Kidney (tissue), 14 donors: ENCODE data around the gene XKR7. TPM values are rescaled to one million over a fixed set of nuclear protein-coding genes. Genes with fewer than 3 reads are reported as not detected.
A peak's percentile ranks its signal among the peaks of the same experiment; 100 is the strongest.

Experiments used
- DNase-seq, 5 donors: peaks; one replicate each; pipeline ENCODE4 v3.0.0-alpha.2; 2013 to 2020
- FAIRE-seq: peaks from 2 replicates; lab custom pipeline; 2012; peaks lifted over from hg19 to GRCh38; lab: Jason Lieb, UNC
- H3K27ac ChIP-seq, 2 donors: one replicate each; pipeline ENCODE4 v1.7.0; 2013; ENCODE audit warnings: low read depth in 2 of 2, low read length in 2 of 2, inconsistent platforms in 1 of 2
- H3K27me3 ChIP-seq: one replicate; pipeline ENCODE4 v1.7.1; 2013; ENCODE audit warnings: low read length, inconsistent platforms; ENCODE audit not compliant: control insufficient read depth, insufficient read depth
- H3K36me3 ChIP-seq, 3 donors: one replicate each; pipeline versions ENCODE4 v1.7.0 to v1.7.1; 2013; ENCODE audit warnings: low read length in 3 of 3, control low read depth in 1 of 3, inconsistent platforms in 1 of 3; ENCODE audit not compliant: insufficient read depth in 3 of 3, control insufficient read depth in 2 of 3
- H3K4me1 ChIP-seq, 3 donors: one replicate each; pipeline versions ENCODE4 v1.7.0 to v1.7.1; 2013; ENCODE audit warnings: low read length in 3 of 3, inconsistent platforms in 1 of 3, low read depth in 1 of 3; ENCODE audit not compliant: control insufficient read depth in 2 of 3, insufficient read depth in 2 of 3
- H3K4me3 ChIP-seq, 3 donors: one replicate each; pipeline versions ENCODE4 v1.7.0 to v1.8.1; 2013; ENCODE audit warnings: low read length in 3 of 3, control low read depth in 1 of 3, inconsistent platforms in 1 of 3
- H3K9ac ChIP-seq, 3 donors: one replicate each; pipeline versions ENCODE4 v1.7.0 to v1.7.1; 2013; ENCODE audit warnings: low read length in 3 of 3, control low read depth in 1 of 3, inconsistent platforms in 1 of 3
- H3K9me3 ChIP-seq, 3 donors: one replicate each; pipeline versions ENCODE4 v1.7.0 to v1.7.1; 2013; ENCODE audit warnings: low read length in 3 of 3, control low read depth in 1 of 3, inconsistent platforms in 1 of 3; ENCODE audit not compliant: control insufficient read depth in 2 of 3, insufficient read depth in 1 of 3
- CTCF ChIP-seq: IDR thresholded peaks from 3 replicates; pipeline ENCODE4 v1.5.1; 2012; ENCODE audit warnings: mild to moderate bottlenecking, moderate library complexity, borderline replicate concordance; ENCODE audit not compliant: insufficient read depth; ENCODE audit errors: extremely low read depth
- intact Hi-C: fragments of 100-400 bp; cut with DNase I; formaldehyde crosslinking; loops from one replicate; pipeline ENCODE4 v1.11.1; 2022
- polyA plus RNA-seq: library from polyadenylated mRNA; stranded (reverse); fragments of 350-450 nt; fragmentation: Illumina TruSeq; extraction: RNeasy Lipid Tissue Mini Kit (QIAGEN cat#74804); gene quantifications from one replicate; pipeline ENCODE4 v1.2.3, GENCODE V29; 2014; ENCODE audit warnings: low read depth, low replicate concordance; ENCODE audit not compliant: insufficient read depth
- total RNA-seq: library from RNA; stranded (reverse); fragmentation: NEBNext Ultra II Directional; extraction: Animal tissue kit (Norgen Biotek cat#: 25700); gene quantifications from one replicate; pipeline ENCODE4 v1.2.1, GENCODE V29; 2021
- donor health status: control.
- donor health status: control.
- donor health status: control.
- donor health status: control.
- donor health status: control.
- donor health status: DM: yes; HTN: yes; CAD: no.
- donor health status: Normal renal cell carcinoma (clear cell type).

XKR7 gene
- total and polyA plus RNA-seq, 2 donors from 2014 or later, result 0.06 TPM; not detected in 1

GRCh38 chr20:31945785-31946184 lies 22.2 kb upstream of the XKR7 start:
- DNase-seq (no peak), FAIRE-seq (no peak)
- TF ChIP-seq CTCF, result no peak
- H3K4me1 ChIP-seq, result peaks cover 3 to 7% (median 4%) of the 10 kb centered on the region in 3 donors
- H3K9ac ChIP-seq, result no peak overlapping the region
- no peak overlapping the region for H3K4me3 ChIP-seq
- intact Hi-C loops, result no loop called here
- no peaks in the 10 kb centered on the region for H3K9me3 ChIP-seq
- peaks cover 15 to 43% (median 32%) of the 10 kb centered on the region in 3 donors for H3K36me3 ChIP-seq
- H3K27me3 ChIP-seq, result no peaks in the 10 kb centered on the region
- H3K27ac ChIP-seq, result no peak overlapping the region

GRCh38 chr20:31948008-31948407 lies 19.9 kb upstream of the XKR7 start:
- peak in 1 of 5 donors; percentile 5 for DNase-seq
- Histone ChIP-seq H3K4me1 (peaks cover 6 to 11% (median 7%) of the 10 kb centered on the region in 3 donors), H3K27me3 (no peaks in the 10 kb centered on the region), H3K9me3 (no peaks in the 10 kb centered on the region), H3K27ac (no peak overlapping the region), H3K4me3 (no peak overlapping the region), H3K36me3 (peaks cover 15 to 43% (median 25%) of the 10 kb centered on the region in 3 donors), H3K9ac (no peak overlapping the region)
- intact Hi-C loops, result no loop called here
- no peak for TF ChIP-seq CTCF
- FAIRE-seq, result no peak

- H3K4me3 ChIP-seq, result peak overlapping the region in 1 of 3 donors; percentile 86
Measured at GRCh38 chr20:31949877-31950646, 17.9 kb upstream of the XKR7 start.

More at GRCh38 chr20:31949877-31950646, 17.9 kb upstream of the XKR7 start:
- no peak for FAIRE-seq
- DNase-seq, result no peak
- Histone ChIP-seq H3K36me3 (peaks cover 15 to 33% (median 21%) of the 10 kb centered on the region in 3 donors), H3K9me3 (no peaks in the 10 kb centered on the region), H3K27me3 (no peaks in the 10 kb centered on the region), H3K9ac (peak overlapping the region in 1 of 3 donors; percentile 92), H3K27ac (no peak overlapping the region), H3K4me1 (peaks cover 6 to 11% (median 7%) of the 10 kb centered on the region in 3 donors)
- intact Hi-C loops, result loop anchor here (5.0 to 10.0 kb wide), 2 partner anchors 98 to 125 kb away; no protein-coding TSS in a partner anchor
- TF ChIP-seq CTCF, result no peak
